GM23338 (cell line): ENCODE results near the gene MLEC. TPM values are rescaled to one million over a fixed set of nuclear protein-coding genes. Genes with fewer than 3 reads are reported as not detected.

Source experiments
- ATAC-seq: fragments of 200-7000 bp; cut with Tn5 transposase; 3 replicates; pipeline ENCODE4 v1.9.1; 2020
- DNase-seq: peaks from one replicate; pipeline ENCODE4 v3.0.0-alpha.2; 2015; ENCODE audit warnings: low spot score
- H2AFZ ChIP-seq: fragments of 200-600 bp; sonication (generic); 2 replicates; pipeline ENCODE4 v1.8.0; 2016; ENCODE audit warnings: antibody characterized with exemption, mild to moderate bottlenecking, moderate library complexity
- H3F3A ChIP-seq: fragments of 200-600 bp; sonication (generic); replicated peaks from 2 replicates; pipeline ENCODE4 v1.8.0; 2017; ENCODE audit warnings: antibody characterized with exemption, mixed run types, low read depth
- H3K27ac ChIP-seq: fragments of 200-600 bp; sonication (generic); 2 replicates; pipeline ENCODE4 v1.6.1; 2016; ENCODE audit warnings: low read depth
- H3K27me3 ChIP-seq: fragments of 200-600 bp; sonication (generic); 2 replicates; pipeline ENCODE4 v1.8.0; 2016; ENCODE audit warnings: mild to moderate bottlenecking, mixed run types, moderate library complexity; ENCODE audit not compliant: insufficient read depth
- H3K36me3 ChIP-seq: fragments of 200-600 bp; sonication (generic); 2 replicates; pipeline ENCODE4 v1.8.0; 2016; ENCODE audit warnings: mild to moderate bottlenecking; ENCODE audit not compliant: insufficient read depth
- H3K4me1 ChIP-seq: fragments of 200-600 bp; sonication (generic); 2 replicates; pipeline ENCODE4 v1.8.0; 2016; ENCODE audit warnings: mild to moderate bottlenecking, moderate library complexity; ENCODE audit not compliant: insufficient read depth
- H3K4me2 ChIP-seq: fragments of 200-600 bp; sonication (generic); 2 replicates; pipeline ENCODE4 v1.7.1; 2017; ENCODE audit warnings: mixed run types
- H3K4me3 ChIP-seq: fragments of 200-600 bp; sonication (generic); 2 replicates; pipeline ENCODE4 v1.6.1; 2016; ENCODE audit warnings: mixed run types
- H3K79me2 ChIP-seq: fragments of 200-600 bp; sonication (generic); replicated peaks from 2 replicates; pipeline ENCODE4 v1.8.0; 2017; ENCODE audit warnings: mild to moderate bottlenecking; ENCODE audit not compliant: insufficient read depth
- H3K9me2 ChIP-seq: fragments of 200-600 bp; sonication (generic); 2 replicates; pipeline ENCODE4 v1.8.0; 2017; ENCODE audit not compliant: insufficient read depth
- H4K20me1 ChIP-seq: fragments of 200-600 bp; sonication (generic); replicated peaks from 2 replicates; pipeline ENCODE4 v1.8.0; 2017; ENCODE audit warnings: mild to moderate bottlenecking; ENCODE audit not compliant: insufficient read depth
- H3K27ac Mint-ChIP-seq: 2 replicates; pipeline ENCODE4 v1.8.0; 2020; ENCODE audit warnings: inconsistent platforms, mild to moderate bottlenecking, moderate library complexity, mixed read lengths
- H3K27me3 Mint-ChIP-seq: 3 replicates; pipeline ENCODE4 v1.8.0; 2022; ENCODE audit warnings: low read depth, mild to moderate bottlenecking, moderate library complexity, mixed read lengths, inconsistent platforms; ENCODE audit not compliant: insufficient read depth, poor library complexity
- H3K36me3 Mint-ChIP-seq: 3 replicates; pipeline ENCODE4 v1.8.0; 2021; ENCODE audit warnings: low read depth, mild to moderate bottlenecking, inconsistent platforms, moderate library complexity, mixed read lengths
- H3K4me1 Mint-ChIP-seq: 3 replicates; pipeline ENCODE4 v1.8.0; 2020; ENCODE audit warnings: mild to moderate bottlenecking, inconsistent platforms, mixed read lengths
- H3K4me3 Mint-ChIP-seq: 3 replicates; pipeline ENCODE4 v1.8.0; 2021; ENCODE audit warnings: moderate library complexity, mild to moderate bottlenecking, inconsistent platforms, mixed read lengths
- H3K9me3 Mint-ChIP-seq: 3 replicates; pipeline ENCODE4 v1.8.0; 2020; ENCODE audit warnings: moderate library complexity, mild to moderate bottlenecking, inconsistent platforms, mixed read lengths
- CREB1 ChIP-seq: fragments of 250-450 bp; sonication (Bioruptor Pico); IDR thresholded peaks from 2 replicates; pipeline ENCODE4 v1.5.0; 2020; ENCODE audit warnings: low read depth, mild to moderate bottlenecking, moderate library complexity
- CTCF ChIP-seq, 2 experiments: fragments of 200-600 bp in 1 of 2; sonication (generic) in 1 of 2; conservative IDR thresholded peaks; 2 replicates each; pipeline versions ENCODE4 v1.5.1 to v1.6.1; 2016 to 2017; ENCODE audit warnings: antibody characterized with exemption in 2 of 2, low read depth in 2 of 2, mild to moderate bottlenecking in 2 of 2, moderate library complexity in 1 of 2
- ETS1 ChIP-seq: IDR thresholded peaks from 2 replicates; pipeline ENCODE4 v1.6.1; 2016; ENCODE audit warnings: antibody characterized with exemption
- EZH2 ChIP-seq: fragments of 200-600 bp; sonication (generic); IDR thresholded peaks from one replicate; pipeline ENCODE4 v1.8.0; 2017; ENCODE audit warnings: antibody characterized with exemption, mild to moderate bottlenecking, low read depth; ENCODE audit not compliant: unreplicated experiment
- EZH2phosphoT487 ChIP-seq: fragments of 200-600 bp; sonication (generic); IDR thresholded peaks from one replicate; pipeline ENCODE4 v1.8.1; 2018; ENCODE audit warnings: antibody characterized with exemption; ENCODE audit not compliant: unreplicated experiment
- JUNB ChIP-seq: IDR thresholded peaks from one replicate; pipeline ENCODE4 v1.6.1; 2016; ENCODE audit warnings: antibody characterized with exemption; ENCODE audit not compliant: unreplicated experiment
- NANOG ChIP-seq: IDR thresholded peaks from 2 replicates; pipeline ENCODE4 v1.6.1; 2016; ENCODE audit warnings: antibody characterized with exemption, borderline replicate concordance
- POLR2AphosphoS5 ChIP-seq: IDR thresholded peaks from 2 replicates; pipeline ENCODE4 v1.6.1; 2016; ENCODE audit warnings: antibody characterized with exemption, low read depth
- STAT1 ChIP-seq: IDR thresholded peaks from one replicate; pipeline ENCODE4 v1.6.1; 2016; ENCODE audit warnings: antibody characterized with exemption; ENCODE audit not compliant: unreplicated experiment
- ZNF114 ChIP-seq: fragments of 250-450 bp; sonication (Bioruptor Pico); IDR thresholded peaks from 2 replicates; pipeline ENCODE4 v1.5.0; 2020; ENCODE audit warnings: mild to moderate bottlenecking, moderate library complexity
- ZNF331 ChIP-seq: fragments of 250-450 bp; sonication (Bioruptor Pico); IDR thresholded peaks from 2 replicates; pipeline ENCODE4 v1.5.0; 2020; ENCODE audit warnings: low read depth, mild to moderate bottlenecking, moderate library complexity
- polyA plus RNA-seq: library from polyadenylated mRNA; unstranded; fragments of >200 nt; fragmentation: Nextera tagmentation; extraction: Ambion mirVana; gene quantifications from 2 replicates; pipeline ENCODE4 v1.2.1, GENCODE V29; 2016
- total RNA-seq: library from RNA; depleted of rRNA; stranded (reverse); fragments of >200 nt; shearing (Covaris generic); gene quantifications from 2 replicates; pipeline ENCODE4 v1.2.3, GENCODE V29; 2014
- TF ChIP-seq, protein P1 (sequence below): fragments of 250-450 bp; sonication (Bioruptor Pico); IDR thresholded peaks from 2 replicates; pipeline ENCODE4 v1.5.0; 2020; ENCODE audit warnings: mild to moderate bottlenecking, moderate library complexity
- TF ChIP-seq, protein P2 (sequence below): IDR thresholded peaks from one replicate; pipeline ENCODE4 v1.6.1; 2018; ENCODE audit warnings: antibody characterized with exemption; ENCODE audit not compliant: unreplicated experiment

MLEC gene
- total and polyA plus RNA-seq, 2 experiments from 2014 or later, result 225 to 264 TPM

DNA sequence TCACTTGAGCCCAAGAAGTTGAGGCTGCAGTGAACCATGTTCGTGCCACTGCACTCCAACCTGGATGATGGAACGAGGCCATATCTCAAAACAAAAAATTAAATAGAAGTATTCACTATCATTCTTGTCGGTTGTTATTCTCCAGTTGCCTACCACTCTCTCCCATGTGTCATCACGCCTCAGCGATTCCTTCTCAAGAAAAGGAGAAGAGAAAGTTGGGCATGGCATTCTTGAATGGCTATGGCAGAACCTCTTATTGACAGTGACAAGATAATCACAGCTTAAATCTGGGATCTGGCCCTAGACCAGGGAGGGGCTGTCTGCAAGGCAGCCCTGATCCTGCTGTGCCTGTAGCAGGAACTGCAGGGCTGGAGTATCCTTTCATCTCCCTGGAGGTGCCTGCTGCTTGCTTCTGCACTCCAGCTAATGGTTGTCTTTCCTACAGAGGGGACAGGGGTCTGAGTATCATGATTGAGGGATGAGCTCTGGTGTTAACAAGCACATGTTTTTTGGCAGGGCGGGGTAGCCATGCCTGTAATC, 12.8 kb upstream of the MLEC start:
- H3K4me3 Mint-ChIP-seq, result no peak overlapping the region
- Histone ChIP-seq H3K27me3 (no peaks in the 10 kb centered on the region), H3F3A (peaks cover 6% of the 10 kb centered on the region; the same call in 1 of the 2 replicates), H3K4me1 (peaks cover 14% of the 10 kb centered on the region), H3K36me3 (no peaks in the 10 kb centered on the region), H3K4me2 (no peak overlapping the region), H2AFZ (no peak overlapping the region), H3K27ac (no peak overlapping the region), H4K20me1 (no peaks in the 10 kb centered on the region), H3K79me2 (no peaks in the 10 kb centered on the region), H3K9me2 (no peaks in the 10 kb centered on the region), H3K4me3 (no peak overlapping the region)
- H3K27ac Mint-ChIP-seq, result no peak overlapping the region
- H3K9me3 Mint-ChIP-seq, result no peaks in the 10 kb centered on the region
- no peaks in the 10 kb centered on the region for H3K36me3 Mint-ChIP-seq
- H3K27me3 Mint-ChIP-seq, result peaks cover 6% of the 10 kb centered on the region
- TF ChIP-seq JUNB (no peak), ETS1 (no peak), EZH2phosphoT487 (no peak), ZNF114 (CRISPR knock-in tag) (no peak), POLR2AphosphoS5 (no peak), EZH2 (no peak), CTCF (conservative IDR thresholded peaks at IDR 0.05; ENCODE audit: low read depth in 2 of 2) (no peak), STAT1 (no peak), ZNF331 (CRISPR knock-in tag) (no peak), CREB1 (CRISPR knock-in tag) (no peak), NANOG (no peak)
- TF ChIP-seq, protein P1, sequence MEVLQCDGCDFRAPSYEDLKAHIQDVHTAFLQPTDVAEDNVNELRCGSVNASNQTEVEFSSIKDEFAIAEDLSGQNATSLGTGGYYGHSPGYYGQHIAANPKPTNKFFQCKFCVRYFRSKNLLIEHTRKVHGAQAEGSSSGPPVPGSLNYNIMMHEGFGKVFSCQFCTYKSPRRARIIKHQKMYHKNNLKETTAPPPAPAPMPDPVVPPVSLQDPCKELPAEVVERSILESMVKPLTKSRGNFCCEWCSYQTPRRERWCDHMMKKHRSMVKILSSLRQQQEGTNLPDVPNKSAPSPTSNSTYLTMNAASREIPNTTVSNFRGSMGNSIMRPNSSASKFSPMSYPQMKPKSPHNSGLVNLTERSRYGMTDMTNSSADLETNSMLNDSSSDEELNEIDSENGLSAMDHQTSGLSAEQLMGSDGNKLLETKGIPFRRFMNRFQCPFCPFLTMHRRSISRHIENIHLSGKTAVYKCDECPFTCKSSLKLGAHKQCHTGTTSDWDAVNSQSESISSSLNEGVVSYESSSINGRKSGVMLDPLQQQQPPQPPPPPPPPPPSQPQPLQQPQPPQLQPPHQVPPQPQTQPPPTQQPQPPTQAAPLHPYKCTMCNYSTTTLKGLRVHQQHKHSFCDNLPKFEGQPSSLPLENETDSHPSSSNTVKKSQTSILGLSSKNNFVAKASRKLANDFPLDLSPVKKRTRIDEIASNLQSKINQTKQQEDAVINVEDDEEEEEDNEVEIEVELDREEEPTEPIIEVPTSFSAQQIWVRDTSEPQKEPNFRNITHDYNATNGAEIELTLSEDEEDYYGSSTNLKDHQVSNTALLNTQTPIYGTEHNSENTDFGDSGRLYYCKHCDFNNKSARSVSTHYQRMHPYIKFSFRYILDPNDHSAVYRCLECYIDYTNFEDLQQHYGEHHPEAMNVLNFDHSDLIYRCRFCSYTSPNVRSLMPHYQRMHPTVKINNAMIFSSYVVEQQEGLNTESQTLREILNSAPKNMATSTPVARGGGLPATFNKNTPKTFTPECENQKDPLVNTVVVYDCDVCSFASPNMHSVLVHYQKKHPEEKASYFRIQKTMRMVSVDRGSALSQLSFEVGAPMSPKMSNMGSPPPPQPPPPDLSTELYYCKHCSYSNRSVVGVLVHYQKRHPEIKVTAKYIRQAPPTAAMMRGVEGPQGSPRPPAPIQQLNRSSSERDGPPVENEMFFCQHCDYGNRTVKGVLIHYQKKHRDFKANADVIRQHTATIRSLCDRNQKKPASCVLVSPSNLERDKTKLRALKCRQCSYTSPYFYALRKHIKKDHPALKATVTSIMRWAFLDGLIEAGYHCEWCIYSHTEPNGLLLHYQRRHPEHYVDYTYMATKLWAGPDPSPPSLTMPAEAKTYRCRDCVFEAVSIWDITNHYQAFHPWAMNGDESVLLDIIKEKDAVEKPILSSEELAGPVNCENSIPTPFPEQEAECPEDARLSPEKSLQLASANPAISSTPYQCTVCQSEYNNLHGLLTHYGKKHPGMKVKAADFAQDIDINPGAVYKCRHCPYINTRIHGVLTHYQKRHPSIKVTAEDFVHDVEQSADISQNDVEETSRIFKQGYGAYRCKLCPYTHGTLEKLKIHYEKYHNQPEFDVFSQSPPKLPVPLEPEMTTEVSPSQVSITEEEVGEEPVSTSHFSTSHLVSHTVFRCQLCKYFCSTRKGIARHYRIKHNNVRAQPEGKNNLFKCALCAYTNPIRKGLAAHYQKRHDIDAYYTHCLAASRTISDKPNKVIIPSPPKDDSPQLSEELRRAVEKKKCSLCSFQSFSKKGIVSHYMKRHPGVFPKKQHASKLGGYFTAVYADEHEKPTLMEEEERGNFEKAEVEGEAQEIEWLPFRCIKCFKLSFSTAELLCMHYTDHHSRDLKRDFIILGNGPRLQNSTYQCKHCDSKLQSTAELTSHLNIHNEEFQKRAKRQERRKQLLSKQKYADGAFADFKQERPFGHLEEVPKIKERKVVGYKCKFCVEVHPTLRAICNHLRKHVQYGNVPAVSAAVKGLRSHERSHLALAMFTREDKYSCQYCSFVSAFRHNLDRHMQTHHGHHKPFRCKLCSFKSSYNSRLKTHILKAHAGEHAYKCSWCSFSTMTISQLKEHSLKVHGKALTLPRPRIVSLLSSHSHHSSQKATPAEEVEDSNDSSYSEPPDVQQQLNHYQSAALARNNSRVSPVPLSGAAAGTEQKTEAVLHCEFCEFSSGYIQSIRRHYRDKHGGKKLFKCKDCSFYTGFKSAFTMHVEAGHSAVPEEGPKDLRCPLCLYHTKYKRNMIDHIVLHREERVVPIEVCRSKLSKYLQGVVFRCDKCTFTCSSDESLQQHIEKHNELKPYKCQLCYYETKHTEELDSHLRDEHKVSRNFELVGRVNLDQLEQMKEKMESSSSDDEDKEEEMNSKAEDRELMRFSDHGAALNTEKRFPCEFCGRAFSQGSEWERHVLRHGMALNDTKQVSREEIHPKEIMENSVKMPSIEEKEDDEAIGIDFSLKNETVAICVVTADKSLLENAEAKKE (CRISPR knock-in tag), result no peak
- TF ChIP-seq, protein P2, sequence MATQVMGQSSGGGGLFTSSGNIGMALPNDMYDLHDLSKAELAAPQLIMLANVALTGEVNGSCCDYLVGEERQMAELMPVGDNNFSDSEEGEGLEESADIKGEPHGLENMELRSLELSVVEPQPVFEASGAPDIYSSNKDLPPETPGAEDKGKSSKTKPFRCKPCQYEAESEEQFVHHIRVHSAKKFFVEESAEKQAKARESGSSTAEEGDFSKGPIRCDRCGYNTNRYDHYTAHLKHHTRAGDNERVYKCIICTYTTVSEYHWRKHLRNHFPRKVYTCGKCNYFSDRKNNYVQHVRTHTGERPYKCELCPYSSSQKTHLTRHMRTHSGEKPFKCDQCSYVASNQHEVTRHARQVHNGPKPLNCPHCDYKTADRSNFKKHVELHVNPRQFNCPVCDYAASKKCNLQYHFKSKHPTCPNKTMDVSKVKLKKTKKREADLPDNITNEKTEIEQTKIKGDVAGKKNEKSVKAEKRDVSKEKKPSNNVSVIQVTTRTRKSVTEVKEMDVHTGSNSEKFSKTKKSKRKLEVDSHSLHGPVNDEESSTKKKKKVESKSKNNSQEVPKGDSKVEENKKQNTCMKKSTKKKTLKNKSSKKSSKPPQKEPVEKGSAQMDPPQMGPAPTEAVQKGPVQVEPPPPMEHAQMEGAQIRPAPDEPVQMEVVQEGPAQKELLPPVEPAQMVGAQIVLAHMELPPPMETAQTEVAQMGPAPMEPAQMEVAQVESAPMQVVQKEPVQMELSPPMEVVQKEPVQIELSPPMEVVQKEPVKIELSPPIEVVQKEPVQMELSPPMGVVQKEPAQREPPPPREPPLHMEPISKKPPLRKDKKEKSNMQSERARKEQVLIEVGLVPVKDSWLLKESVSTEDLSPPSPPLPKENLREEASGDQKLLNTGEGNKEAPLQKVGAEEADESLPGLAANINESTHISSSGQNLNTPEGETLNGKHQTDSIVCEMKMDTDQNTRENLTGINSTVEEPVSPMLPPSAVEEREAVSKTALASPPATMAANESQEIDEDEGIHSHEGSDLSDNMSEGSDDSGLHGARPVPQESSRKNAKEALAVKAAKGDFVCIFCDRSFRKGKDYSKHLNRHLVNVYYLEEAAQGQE, result no peak
- ATAC-seq (no peak), DNase-seq (no peak)
- peaks cover 11% of the 10 kb centered on the region; the same call in 2 of the 3 replicates for H3K4me1 Mint-ChIP-seq
